Activated CD8-positive, alpha-beta memory T cell treated with anti-CD3 and anti-CD28 coated beads for 1 hour (primary cell): ENCODE measurements around the gene SLC7A8.
"Not testable (repeated sequence)": the region's sequence is repeated elsewhere in the genome, so short reads cannot be mapped to it uniquely, and the experiment has no call there.

Source experiments
- DNase-seq, 2 donors: peaks; one replicate each; pipeline ENCODE4 v3.0.0-alpha.2; 2020; ENCODE audit warnings: low read depth in 1 of 2; ENCODE audit errors: extremely low read depth in 1 of 2

Gene SLC7A8

DNA sequence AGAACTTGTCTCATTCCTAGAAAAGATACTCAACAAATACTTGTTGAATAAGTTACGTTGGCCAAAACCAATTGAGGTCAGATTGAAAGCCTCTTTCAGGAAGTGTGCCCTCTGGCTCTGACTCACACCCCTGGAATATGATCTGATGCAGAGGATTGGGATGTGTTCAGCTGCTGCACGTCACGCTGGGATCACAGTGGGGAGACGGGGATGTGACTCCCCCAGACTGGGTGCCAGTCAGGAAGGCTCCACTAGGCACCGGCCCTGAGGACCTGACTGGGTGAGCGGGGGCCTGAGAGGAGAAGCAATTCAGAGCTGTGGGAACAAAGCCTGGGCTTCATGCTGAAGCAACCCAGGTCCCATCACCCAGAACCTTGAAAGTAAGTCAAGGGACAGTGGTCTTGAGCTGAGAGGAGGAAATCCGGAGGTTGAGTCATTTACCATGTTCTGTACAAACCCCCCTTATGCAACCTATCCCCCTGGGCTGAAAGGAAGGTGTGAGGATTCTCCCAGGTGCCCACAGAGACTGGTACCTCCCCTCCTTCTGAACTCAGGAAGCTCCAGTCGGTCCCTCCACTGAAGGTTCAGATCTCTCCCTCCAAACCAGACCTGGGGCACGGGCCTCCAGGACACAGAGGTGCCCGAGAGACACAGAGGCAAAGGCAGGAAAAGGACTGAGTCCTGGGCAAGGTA, 68.3 kb downstream of the SLC7A8 start:
- no peak for DNase-seq

DNA sequence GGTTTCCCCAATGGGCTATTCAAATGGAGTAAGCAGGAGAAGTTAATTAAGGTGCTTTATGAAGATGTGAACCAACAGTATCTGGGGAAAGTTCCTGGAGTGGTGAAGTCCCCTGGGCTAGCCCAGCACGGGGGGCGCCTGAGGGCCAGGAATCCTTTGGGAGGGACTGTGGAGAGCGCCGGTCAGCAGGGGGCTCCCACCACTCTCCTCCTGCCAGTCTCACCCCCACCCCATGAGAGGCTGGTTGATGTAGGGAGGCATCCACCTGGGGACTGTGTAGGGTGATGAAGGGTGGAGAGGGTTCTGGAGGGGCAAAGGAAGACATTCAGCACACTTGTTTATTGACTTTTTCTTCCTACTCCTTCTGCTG, 68.8 kb downstream of the SLC7A8 start:
- DNase-seq, result no peak

DNA sequence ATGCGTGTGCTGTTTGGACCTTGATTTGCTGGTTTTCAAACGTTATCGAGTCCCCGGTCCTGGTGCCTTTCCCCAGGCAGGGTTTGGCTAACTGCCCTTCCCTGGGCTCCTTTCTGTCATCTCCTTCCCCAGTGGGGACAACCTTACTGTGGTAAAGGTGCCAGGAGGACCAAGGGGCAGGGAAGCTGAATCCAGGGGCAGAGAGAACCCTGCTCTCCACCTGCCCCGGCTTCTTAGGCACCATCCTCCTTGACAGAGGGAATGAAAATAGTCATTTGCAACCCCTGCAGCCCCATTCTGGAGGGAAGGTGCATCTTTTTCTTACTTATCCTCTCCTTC, 69.4 kb downstream of the SLC7A8 start:
- no peak for DNase-seq

DNA sequence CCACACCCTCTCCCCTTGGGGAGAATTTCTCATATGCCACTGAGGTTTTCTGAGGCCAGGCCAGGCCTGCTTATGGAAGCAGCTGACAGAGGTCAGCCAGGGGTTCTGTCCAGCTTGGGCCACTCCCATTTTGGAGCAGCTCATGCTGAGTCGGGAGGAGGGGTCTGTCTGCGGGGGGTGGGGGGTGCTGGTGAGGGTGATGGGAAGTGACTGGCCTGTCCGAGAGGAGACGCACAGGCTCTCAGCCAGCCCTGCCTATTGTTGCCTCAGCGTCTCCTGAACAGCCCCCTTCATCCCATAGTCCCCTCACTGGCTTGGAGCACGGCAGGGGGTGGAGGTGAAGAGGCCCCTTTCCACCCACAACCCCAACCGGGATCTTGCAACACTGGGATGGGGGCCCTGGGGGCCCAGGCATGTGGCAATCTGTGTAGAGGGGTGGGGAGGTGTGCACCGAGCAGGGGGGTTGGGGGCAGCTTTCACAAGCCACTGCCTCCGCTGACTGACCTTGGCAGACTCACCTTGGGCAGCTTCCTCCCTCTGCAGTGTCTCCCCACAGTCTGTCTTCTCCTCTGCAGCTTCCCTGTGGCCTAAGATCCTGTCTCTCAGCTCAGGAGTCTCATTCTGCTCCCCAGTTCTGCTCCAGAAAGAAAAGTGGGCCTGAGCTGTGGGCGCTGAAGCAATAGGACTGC, 69.9 kb downstream of the SLC7A8 start:
- DNase-seq, result no peak

DNA sequence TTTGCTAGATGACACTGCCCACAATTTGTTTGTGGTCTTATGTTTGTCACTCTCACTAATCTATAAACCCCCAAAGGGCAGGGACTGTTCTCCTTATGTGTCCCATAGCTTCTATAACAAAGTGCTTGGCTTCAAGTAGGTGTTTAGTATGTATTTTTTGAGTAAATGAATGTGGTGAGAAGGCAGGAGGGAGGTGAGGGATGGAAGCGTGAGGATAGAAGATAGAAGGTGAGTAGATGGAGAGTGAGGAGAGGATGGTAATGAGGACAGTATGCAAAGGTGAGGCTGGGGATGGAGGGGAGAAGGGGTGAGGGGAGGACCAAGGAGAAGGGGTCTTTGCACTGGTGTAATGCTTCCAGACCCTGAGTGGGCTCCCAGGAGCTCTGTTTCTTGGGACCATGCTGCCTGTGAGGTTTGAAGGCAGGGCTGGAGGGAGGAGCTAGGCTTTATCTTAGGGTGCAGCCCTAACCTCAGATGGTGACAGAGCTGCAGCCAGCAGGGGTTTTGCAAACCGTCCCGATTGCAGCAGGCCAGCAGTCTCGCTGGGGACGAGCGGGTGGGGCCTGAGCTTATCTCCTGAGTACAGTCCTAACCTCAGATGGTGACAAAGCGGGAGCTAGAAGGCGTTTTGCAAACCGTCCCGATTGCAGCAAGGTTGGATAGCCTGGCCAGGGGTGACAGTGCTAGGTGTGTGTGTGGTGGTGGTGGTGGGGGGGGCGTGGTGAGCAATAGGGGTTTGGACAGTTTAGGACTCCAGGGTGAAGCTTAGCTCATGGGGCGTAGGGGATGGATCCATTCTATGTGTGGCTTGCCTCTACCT, 70.9 kb downstream of the SLC7A8 start:
- no peak for DNase-seq

DNA sequence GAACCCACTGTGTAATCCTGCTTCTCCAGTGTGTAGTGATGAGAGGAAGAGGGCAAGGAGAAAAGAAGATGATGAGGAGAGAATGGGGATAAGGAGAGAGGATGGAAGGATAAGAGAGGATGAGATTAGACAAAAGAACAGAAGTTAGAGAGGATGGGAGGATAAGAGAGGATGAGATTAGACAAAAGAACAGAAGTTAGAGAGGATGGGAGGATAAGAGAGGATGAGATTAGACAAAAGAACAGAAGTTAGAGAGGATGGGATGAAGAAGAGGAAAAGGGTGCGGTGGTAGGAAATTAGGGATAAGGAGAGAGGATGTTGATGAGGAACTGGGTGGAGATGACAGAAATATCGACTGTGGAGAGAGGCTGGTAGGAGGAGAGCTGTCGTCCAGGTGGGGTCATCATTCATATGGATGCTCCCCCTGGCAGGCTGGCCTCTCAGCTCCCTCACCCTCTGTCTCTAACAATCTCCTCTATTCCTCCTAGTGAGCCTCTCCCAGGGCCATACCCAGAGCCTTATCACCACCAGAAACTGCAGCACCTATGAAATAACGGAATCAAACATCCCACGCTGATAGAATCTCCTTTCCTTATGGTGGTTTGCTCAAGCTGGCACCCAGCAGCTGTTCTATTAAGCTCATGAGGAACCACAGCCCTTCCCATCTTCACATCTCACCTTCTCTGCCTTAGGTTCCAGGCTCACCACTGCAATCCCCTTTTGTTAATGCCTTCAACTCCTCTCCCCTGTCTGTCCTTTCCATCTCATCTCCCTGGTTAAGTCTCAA, 72.7 kb downstream of the SLC7A8 start:
- DNase-seq, result no peak

DNA sequence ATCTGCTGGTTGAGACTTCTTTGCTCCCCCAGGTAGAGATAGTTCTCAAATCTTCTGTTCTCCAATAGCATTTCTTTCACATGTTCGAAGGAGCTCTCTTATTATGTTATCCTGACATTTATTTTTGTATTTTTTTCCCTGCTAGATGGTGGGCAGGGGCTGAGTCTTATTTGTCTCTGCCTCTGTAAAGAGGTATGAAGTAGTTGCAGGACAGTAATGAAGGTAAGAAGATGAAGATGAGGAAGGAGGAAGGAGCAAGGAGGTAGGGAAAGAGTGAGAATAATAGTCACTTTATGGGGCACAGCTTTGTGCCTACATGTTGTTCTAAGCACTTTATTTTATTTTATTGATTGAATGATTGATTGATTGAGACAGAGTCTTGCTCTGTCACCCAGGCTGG, 73.7 kb downstream of the SLC7A8 start:
- no peak for DNase-seq

DNA sequence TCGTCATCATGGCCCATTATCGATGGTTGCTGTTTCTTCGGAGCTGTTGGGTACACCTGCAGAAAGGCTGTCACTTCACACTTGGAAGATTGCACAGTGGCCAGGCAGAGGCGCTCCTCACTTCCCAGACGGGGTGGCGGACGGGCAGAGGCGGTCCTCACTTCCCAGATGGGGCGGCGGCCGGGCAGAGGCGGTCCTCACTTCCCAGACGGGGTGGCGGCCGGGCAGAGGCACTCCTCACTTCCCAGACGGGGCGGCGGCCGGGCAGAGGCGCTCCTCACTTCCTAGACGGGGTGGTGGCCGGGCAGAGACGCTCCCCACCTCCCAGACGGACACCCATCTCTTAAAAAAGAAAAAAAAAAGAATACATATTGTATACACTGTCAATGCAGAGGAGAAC, 75.3 kb downstream of the SLC7A8 start:
- DNase-seq, result not testable (repeated sequence)

DNA sequence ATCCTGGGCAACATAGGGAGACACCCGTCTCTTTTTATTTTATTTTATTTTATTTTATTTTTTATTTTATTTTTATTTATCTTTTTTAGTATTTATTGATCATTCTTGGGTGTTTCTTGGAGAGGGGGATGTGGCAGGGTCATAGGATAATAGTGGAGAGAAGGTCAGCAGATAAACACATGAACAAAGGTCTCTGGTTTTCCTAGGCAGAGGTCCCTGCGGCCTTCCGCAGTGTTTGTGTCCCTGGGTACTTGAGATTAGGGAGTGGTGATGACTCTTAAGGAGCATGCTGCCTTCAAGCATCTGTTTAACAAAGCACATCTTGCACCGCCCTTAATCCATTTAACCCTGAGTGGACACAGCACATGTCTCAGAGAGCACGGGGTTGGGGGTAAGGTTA, 75.8 kb downstream of the SLC7A8 start:
- DNase-seq, result not testable (repeated sequence)

DNA sequence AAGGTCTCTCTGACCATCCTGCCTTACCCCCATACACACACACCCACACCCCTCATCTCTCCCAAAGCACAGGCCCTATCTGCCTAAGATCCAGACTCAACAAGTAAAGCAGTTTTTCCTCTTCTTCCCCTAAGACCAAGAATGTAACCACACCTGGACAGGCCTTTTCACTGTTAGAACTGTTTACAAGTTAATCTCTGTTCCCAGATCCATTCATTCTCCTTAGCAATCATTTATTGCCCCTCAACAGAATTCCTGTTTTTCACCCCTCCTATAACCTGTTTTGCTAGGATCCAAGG, 76.8 kb downstream of the SLC7A8 start:
- no peak for DNase-seq

DNA sequence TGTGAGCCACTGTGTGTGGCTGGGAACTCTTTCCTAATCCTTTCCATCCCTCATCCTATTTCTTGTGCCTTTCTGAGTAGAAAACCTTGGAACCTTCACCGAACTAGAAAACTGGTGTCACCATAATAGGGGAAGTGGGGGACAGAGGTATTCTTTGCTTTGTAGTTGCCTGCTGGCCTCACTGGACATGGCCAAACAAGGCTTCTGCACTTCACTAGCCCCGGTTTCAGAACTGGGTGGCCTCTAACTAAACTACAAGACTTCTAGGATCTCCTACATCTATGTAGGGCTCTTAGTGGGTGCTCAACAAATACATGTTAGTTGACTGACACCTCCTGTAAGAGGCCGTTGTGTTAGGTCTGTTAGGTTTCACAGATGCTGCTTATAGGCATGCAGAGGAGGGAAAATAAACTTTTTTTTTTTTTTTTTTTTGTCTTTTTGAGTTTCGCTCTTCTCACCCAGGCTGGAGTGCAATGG, 78.1 kb downstream of the SLC7A8 start:
- no peak for DNase-seq

DNA sequence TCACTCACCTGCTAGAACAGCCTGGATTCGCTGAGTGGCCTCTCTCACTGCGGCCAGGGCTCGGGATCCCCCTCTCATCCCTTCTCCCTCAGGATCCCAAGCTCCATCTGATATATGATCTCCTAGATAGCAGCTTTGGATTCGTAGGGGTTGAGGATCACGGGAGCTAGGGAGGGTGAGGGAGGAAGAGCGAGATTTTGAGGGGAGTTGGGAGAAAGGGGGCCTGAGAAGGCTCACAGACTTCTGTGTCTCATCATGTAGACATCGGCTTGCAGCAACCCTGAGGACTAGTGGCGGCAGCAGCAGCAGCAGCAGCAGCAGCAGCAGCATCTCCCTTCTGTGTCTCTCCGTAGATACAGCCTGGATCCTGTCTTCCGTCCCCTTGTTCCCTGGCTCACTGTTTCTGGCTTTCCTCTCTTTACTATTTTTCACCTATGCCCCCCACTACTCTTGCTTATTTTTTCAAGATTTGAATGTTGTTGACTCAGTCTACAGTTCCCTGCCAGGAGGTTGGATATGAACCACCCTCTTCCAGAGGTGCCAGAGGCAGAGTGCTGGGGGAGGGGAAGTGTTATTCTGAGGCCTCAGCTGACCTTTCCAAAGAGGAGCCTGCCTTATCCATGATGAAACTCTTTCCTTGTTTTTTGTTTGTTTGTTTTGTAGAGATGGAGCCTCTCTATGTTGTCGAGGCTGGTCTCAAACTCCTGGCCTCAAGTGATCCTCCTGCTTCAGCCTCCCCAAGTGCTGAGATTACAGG, 78.7 kb downstream of the SLC7A8 start, which contains the start of gene CIROP:
CIROP (minus strand) TSS at position 399 of the 757 bp plus-strand sequence; CDS start at position 330, 69 bp downstream.
- no peak for DNase-seq

DNA sequence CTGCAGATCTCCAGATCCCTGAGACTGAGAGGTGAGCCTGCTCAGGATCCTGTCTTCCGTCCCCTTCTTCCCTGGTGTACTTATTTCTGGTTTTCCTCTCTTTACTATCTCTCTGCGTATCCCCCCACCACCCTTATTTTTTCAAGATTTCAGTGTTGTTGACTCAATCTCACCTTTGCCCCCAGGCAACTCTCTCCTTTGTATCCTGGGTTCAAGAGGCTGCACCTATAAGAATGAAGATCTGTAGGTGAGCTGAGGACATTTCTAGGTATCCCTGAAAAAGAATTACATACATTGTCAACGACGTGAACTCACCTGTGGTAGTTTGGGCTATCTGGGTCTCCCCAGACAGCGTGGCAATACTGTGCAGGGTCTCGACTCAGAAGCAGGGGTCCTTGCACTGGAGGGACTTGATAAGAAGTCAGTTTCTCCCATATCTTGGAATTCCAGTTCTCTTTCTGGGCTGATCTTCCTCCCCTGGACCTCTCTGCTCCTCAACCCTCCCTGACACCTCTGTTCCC, 79.3 kb downstream of the SLC7A8 start:
- DNase-seq, result no peak

DNA sequence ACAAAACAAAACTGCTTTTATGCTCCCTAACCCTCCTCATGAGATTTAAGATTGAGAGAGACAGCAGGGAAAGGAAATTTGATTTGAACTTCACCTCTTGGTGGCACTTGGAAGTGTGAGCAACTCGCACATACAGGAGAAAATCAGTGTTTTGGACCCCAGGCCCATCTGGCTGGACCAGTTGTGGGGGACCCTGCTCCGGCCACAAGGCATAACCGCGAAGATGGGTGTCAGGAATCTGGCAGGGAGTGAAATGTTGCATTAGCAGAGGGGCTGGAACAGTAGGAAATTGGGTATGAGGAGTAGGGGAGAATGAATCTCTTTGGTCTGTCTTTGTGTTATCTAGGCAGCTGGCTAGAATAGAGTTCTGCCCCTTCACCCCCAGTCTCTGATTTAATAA, 79.9 kb downstream of the SLC7A8 start:
- no peak for DNase-seq

DNA sequence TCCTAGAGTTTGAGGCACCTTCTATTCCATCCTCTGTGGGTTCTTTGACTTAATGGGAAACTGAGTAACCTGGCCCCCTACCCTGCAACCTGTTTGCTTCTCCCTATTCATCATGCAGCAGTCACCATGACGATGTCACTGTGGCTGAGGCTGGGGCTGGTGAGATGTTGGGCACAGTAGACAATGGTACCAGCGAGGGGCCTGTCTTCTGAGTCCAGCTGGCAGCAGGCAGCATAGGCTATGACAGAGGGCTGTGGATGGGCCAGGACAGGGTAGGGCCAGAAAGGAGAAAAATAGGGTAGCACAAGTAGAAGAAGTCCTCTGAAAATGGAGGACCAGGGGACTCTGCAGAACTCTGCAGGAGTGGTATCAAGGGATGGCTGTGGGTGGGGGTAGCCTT, 80.7 kb downstream of the SLC7A8 start:
- no peak for DNase-seq

DNA sequence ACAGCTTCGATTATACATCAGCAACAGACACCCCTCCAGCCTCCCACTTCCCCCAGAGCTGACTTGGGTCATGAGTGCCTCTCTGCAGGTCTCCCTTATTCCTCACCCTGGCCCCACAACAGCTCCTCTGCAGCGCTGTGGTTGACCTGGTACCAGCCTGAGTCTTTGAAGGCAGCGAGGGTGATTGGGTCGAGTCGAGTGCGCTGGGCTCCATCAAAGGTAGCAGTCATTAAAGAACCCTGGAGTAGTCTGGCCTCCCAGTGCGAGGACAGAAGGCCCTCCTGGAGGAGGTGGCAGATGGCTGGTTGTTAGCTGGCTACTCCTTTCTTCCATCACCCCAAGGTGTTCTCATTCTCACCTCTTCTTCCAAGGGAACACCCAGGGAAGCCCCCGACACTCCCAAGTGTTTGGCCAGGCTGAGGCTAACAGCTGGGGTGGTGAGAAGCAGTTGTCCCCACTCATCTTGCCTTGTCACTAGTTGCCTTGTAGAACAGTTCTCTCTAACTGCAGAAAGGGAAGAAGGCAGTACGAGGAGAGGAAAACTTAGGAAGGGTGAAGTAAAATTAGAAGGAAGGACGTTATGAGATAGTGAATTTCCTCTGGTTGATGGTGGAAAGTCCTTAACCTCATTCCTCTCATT, 81.4 kb downstream of the SLC7A8 start:
- no peak for DNase-seq

DNA sequence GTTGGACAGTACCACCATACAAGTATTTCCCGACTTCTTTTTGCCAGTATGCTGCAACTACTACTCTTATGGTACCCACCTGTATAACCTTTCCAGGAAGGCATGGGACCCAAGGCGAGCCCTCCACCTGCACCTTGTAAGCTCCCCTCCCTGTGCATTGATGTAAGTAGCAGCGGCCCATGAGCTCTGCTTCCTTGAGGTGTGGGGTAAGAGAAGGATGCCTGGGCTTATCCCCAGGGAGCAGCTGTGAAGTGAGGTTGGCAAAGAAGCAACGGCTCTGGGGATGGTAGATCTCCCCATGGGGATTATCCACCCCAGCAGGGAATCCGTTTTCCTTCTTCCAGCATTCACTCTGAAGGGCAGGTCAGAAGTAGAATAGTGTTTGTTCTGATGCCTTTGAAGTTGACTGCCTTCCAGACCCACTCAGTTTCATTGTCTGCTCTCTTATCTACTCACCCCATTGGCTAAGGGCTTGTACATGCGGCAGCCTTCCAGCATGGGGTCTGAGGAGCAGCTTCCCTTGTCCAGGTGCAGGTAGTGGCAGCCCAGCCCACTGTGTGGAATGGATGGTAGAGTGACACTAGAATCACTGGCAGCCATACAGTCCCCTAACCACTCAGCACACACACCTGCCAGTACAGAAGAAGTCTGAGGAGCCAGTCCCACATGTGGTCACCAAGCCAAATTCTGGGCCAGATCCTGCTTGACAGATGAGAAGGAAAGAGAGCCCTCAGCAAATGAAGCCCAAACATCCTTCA, 82.1 kb downstream of the SLC7A8 start:
- DNase-seq, result no peak

DNA sequence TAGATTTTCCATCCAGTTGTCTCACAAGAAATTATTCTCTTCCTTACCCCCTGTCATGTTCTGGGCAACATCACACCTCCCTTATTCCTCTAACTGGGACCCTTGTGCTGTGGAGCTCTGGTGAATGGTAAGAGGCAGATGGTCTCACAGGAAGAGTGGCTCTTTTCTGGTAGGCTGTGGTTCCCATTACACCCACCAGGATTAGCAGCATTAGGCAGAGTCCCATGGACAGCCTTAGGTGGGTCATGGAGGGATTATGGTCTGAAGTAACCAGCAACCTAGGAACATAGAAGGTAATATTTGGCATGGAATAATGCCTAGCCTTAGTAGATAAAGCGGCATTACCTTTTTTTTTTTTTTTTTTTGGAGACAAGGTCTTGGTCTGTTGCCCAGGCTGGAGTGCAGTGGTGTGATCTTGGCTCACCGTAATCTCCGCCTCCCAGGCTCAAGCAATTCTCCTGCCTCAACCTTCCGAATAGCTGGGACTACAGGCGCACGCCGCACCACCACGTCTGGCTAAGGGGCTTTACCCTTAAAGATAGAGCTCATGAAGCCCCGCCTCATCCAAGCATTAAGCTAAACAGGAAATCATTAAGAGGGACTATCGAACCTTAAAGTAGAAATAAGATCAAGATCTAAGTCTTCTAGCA, 84.1 kb downstream of the SLC7A8 start:
- no peak for DNase-seq

DNA sequence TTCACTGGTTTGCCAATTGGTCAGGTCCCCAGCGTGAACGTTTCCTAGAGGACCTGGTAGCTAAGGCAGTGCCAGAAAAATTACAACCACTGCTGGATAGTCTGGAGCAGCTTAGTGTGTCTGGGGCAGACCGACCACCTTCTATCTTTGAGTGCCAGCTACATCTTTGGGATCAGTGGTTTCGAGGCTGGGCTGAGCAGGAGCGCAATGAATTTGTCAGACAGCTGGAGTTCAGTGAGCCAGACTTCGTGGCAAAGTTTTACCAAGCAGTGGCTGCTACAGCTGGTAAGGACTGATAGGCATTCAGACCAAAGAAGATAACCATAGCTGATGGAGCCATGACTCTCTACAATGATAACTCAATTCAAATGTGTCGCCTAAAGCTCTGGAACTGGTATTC, 85.7 kb downstream of the SLC7A8 start:
- no peak for DNase-seq
